Hepatic stellate cell (primary cell): Measurements from ENCODE around the gene FN1.
"Not testable (repeated sequence)": the region's sequence is repeated elsewhere in the genome, so short reads cannot be mapped to it uniquely, and the experiment has no call there.

Experiments
- DNase-seq: peaks from one replicate; pipeline ENCODE4 v3.0.0; 2011; ENCODE audit warnings: low spot score

Gene FN1

DNA sequence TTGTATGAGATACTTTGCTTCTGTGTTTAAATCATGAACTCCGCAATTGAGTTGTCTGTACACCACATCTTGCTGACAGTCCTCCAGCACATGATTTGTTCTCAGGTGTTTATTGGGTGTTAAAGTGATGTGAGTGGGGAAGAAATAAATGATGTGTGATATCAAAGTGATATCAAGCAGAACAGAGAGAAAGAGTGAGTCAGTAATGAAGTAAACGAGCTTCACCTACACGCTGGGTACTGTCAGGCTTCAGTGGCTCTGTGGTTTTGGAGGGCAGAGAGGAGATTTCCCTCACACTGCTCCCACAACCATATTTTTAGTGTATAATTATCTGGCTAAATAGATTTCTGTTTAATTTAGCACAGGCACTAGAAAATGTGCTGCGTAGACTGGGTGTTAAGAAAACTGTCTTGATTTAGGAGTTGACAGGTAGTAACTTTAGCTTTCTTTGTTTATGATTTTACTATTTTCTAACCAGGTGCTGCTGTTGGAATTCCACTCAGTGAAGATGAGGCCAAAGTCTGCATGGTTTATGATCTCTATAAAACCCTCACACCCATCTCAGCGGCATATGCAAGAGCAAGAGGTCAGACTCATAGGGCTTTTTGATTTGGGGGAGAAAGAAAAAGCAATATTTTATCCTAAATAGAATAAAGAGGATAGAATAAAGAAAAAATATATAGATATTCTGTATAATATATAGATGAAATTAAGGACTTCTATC lies 102.8 kb downstream of the FN1 start:
- DNase-seq: no peak

DNA sequence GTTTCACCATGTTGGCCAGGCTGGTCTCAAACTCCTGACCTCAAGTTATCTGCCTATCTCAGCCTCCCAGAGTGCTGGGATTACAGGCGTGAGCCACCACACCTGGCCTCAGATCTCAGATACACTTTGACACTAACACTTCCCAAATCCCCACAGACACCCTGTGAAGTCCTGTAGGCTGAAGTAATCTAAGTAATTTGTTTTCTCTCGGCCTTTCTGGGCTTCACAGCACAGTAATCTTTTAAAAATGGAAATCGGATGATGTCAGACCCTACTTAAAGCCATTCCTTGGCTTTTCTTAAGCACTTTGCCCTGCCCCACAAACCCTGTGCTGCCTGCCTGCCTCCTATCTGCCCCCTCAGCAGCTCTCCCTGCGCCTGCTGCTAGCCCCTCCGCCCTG lies 107.8 kb downstream of the FN1 start:
- no peak for DNase-seq

DNA sequence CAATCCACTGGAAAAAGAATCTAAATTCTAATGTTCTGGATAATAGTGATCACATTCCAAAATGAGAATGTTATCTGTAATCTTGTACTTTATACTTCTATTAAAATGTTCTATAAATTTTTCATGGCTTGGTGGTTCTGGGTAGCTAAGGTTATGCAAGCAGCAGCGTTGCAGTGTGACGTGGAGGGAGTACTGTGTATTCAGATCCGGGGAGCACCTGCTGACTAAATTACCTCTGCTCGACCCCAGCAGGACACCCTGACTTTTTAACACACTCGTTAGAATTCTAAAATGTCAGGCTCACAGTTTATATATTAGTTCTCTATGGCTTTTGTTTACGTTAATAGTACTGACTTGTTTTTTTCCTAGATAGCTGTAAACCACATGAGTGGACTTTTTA lies 111.1 kb downstream of the FN1 start:
- DNase-seq: no peak

DNA sequence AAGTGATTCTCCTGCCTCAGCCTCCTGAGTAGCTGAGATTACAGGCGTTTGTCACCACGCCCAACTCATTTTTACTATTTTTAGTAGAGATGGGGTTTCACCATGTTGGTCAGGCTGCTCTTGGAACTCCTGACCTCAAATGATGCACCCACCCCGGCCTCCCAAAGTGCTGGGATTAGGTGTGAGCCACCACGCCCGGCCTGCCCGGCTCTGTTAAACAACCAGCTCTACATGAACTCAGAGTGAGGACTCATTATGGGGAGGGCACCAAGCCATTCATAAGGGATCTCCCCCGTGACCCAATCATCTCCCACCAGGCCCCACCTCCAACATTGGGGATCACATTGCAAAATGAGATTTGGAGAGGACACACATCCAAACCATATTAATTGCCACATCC lies 115.2 kb downstream of the FN1 start:
- DNase-seq: no peak

DNA sequence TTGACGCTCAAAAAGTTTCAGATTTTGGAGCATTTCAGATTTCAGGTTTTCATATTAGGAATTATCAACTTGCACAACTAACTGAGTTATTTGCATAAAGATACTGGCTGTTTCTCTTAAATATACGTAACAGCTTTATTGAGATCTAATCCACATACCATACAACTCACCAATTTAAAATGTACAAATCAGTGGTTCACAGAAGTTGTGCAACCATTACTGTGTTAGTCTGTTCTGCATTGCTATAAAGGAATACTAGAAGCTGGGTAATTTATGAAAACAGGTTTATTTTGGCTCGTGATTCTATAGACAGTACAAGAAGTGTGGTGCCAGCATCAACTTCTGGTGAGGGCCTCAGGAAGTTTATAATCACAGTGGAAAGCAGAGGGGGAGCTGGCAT lies 115.8 kb downstream of the FN1 start:
- no peak for DNase-seq

DNA sequence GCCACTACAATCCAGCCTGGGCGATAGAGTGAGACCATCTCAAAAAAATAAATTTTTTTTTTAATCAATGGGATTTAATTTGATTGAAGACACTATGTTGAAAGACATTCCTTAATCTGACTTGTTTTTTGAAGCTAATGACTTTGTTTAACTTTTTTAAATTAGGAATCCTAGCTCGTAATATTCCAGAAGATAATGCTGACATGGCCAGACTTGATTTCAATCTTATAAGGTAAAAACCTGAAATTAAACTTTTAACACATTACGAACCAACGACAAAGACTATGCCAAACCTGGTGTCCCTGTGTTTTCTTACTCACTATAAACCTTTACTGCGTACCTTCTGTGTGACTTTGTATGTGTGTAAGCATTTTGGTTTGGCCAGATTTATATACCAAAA lies 116.4 kb downstream of the FN1 start:
- no peak for DNase-seq

DNA sequence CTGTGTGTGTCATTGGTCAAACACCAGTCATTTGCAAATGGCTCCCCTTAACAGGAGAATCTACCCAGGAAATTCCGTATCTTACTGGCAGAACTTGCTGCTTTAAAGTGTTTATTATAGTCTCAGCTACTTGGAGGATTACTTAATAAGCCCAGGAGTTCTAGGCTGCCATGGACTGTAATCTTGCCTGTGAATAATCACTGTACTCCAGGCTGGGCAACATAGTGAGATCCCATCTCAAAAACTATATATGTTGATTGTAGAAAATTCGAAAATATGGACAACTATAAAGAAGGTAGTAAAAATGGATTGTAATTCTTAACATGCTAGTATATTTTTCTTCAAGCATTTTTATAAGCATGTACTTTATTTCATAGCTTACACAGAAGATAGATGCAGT lies 119.5 kb downstream of the FN1 start:
- no peak for DNase-seq

DNA sequence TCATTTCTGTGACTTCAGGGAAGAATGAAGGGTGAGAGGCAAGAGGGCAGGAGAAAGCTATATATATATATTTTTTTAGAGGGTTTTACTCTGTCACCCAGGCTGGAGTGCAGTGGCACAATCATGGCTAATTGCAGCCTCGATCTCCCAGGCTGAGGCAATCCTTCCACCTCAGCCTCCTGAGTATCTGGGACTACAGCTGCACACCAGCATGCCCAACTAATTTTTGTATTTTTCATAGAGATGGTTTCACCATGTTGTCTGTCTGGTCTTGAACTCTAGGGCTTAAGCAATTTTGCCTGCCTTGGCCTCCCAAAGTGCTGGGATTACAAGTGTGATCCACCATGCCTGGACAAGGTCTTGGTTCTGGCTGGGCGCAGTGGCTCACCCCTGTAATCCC lies 120.6 kb downstream of the FN1 start:
- no peak for DNase-seq

DNA sequence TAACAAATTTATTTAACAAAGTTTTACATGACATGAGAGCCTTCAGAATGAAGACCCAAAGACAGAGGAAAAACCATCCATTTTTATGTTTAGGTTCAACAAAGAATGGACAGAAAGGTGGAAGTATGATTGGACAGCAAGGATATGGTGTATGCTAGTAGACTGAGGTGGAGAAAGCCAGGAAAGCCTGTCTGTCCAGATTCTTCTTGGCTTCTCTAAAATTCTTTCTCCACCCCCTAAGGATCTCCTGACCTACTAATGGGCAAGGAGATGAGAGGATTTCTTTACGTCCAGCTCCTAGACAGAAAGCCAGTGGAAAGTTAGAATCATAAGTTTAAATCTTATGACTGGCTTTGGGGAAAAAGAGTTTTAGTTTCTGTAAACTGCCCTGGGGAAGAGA lies 121.0 kb downstream of the FN1 start:
- DNase-seq: no peak

DNA sequence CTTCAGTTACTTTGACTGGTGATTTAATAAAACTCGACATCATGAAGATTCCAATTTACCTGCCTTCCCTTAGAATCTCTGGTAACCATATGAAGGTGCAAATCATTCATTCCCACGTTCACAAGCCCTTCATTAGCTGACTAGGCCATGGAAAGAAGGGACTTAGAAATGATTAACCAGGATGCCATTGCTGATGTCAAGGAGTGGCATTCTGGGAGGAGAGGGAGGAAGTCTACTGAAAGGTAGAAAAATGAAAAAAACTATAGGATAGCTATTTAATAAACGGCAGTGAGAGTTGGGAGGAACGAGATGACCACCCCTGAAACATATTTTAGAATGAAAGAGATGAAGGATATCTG lies 122.6 kb downstream of the FN1 start:
- no peak for DNase-seq

DNA sequence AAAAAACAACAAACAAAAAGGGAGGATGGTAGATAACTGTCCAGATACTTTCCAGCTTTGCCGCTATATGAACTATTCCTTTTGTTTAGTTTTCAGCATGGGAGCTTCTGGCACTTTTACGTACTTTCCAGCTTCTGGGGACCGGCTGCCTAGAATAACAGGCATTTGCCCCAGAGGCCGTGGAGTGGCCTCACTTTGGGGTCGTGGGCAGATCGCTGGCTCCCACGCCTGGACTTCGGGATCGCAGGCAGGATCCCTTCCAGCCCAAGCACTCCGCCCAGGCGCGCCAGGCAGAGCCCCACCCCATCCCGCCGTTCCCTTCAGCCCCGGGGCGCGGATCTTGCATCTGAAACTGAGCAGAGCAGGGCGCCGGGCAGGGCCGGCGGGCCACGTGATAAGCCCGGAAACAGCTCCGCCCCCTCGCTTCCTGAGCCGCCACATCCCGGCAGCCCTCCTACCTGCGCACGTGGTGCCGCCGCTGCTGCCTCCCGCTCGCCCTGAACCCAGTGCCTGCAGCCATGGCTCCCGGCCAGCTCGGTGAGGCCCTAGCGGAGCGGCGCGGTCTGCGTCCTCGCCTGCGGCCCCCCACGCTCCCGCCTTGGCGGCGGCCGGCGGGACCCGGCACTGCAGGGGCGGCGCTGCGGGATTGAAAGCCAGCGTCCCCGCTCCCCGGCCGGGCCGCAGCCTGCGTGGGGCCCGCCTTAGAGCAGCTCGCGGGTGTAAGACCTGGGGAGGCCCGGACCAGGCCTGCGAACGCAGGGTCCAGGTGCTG lies 124.1 kb downstream of the FN1 start, which contains the start of gene ATIC:
TSS of gene ATIC (plus strand) at position 435 of the 772 bp plus-strand sequence. CDS start at position 519, 84 bp downstream.
- DNase-seq: peak; percentile 87

DNA sequence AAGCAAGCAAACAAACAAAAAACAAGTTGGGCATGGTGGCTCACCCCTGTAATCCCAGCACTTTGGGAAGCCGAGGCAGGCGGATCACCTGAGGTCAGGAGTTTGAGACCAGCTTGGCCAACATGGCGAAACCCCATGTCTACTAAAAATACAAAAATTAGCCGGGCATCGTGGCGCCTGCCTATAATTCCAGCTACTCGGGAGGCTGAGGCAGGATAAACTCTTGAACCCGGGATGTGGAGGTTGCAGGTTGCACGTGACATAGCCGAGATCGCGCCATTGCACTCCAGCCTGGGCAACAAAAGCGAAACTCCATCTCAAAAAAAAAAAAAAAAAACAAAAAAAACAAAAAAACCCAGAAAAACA lies 124.6 kb downstream of the FN1 start:
- DNase-seq: not testable (repeated sequence)
